Fibroblast of lung (primary cell): Measurements from ENCODE around the gene PTPRH. TPM values are rescaled to one million over a fixed set of nuclear protein-coding genes. Genes with fewer than 3 reads are reported as not detected.

ENCODE experiments used
- DNase-seq, 2 donors: peaks; one replicate each; pipeline versions ENCODE4 v3.0.0 to v3.0.0-alpha.2; 2010; ENCODE audit warnings: low read depth in 2 of 2
- H2AFZ ChIP-seq: 2 replicates; pipeline ENCODE4 v1.5.1; 2012; ENCODE audit warnings: low read length, control low read depth, inconsistent platforms
- H3K27ac ChIP-seq: 2 replicates; pipeline ENCODE4 v1.5.1; 2011; ENCODE audit warnings: low read length, control low read depth; ENCODE audit not compliant: insufficient read depth
- H3K27me3 ChIP-seq: 2 replicates; pipeline ENCODE4 v1.5.1; 2011; ENCODE audit warnings: mild to moderate bottlenecking, low read length; ENCODE audit not compliant: control insufficient read depth, insufficient read depth
- H3K36me3 ChIP-seq: 2 replicates; pipeline ENCODE4 v1.5.1; 2011; ENCODE audit warnings: low read length; ENCODE audit not compliant: control insufficient read depth, insufficient read depth
- H3K4me1 ChIP-seq: 2 replicates; pipeline ENCODE4 v1.5.1; 2011; ENCODE audit warnings: low read length; ENCODE audit not compliant: control insufficient read depth, insufficient read depth; ENCODE audit errors: extremely low read depth
- H3K4me2 ChIP-seq: 2 replicates; pipeline ENCODE4 v1.5.1; 2011; ENCODE audit warnings: low read length, control low read depth; ENCODE audit not compliant: insufficient read depth; ENCODE audit errors: extremely low read depth
- H3K4me3 ChIP-seq, 4 experiments: fragments of 200-600 bp in 1 of 4; sonication (generic) in 1 of 4; replicated peaks in 1 of 4; 2 replicates each; pipeline ENCODE4 v1.5.1; 2011 to 2016; ENCODE audit warnings: low read length in 4 of 4, low read depth in 3 of 4, mild to moderate bottlenecking in 3 of 4, control low read depth in 2 of 4, inconsistent platforms in 1 of 4, mixed read lengths in 1 of 4; ENCODE audit not compliant: insufficient read depth in 1 of 4; ENCODE audit errors: control extremely low read depth in 1 of 4
- H3K79me2 ChIP-seq: 2 replicates; pipeline ENCODE4 v1.5.1; 2012; ENCODE audit warnings: mild to moderate bottlenecking, low read length, inconsistent platforms; ENCODE audit not compliant: control insufficient read depth, insufficient read depth
- H3K9ac ChIP-seq: 2 replicates; pipeline ENCODE4 v1.5.1; 2011; ENCODE audit warnings: mild to moderate bottlenecking, low read length, control low read depth; ENCODE audit not compliant: insufficient read depth
- H3K9me3 ChIP-seq: 2 replicates; pipeline ENCODE4 v1.5.1; 2012; ENCODE audit warnings: low read depth, low read length; ENCODE audit not compliant: control insufficient read depth, insufficient read depth
- H4K20me1 ChIP-seq: 2 replicates; pipeline ENCODE4 v1.5.1; 2011; ENCODE audit warnings: low read length; ENCODE audit not compliant: control insufficient read depth, insufficient read depth; ENCODE audit errors: extremely low read depth
- CTCF ChIP-seq, 2 donors: IDR thresholded peaks in 1 of 2; conservative IDR thresholded peaks in 1 of 2; 1 replicate in 1 of 2; 2 replicates in 1 of 2; pipeline ENCODE4 v1.5.1; 2011 to 2012; ENCODE audit warnings: low read length in 2 of 2, control low read depth in 1 of 2, inconsistent platforms in 1 of 2, low read depth in 1 of 2, mild to moderate bottlenecking in 1 of 2
- EZH2 ChIP-seq: IDR thresholded peaks from 2 replicates; pipeline ENCODE4 v1.5.1; 2012; ENCODE audit warnings: low read length, control low read depth, mild to moderate bottlenecking; ENCODE audit errors: missing control alignments
- polyA plus RNA-seq, 2 donors: library from polyadenylated mRNA; depleted of rRNA in 1 of 2; stranded (reverse) in 1 of 2; unstranded in 1 of 2; fragments of >200 nt; gene quantifications; 2 replicates each; pipeline ENCODE4 v1.2.1, GENCODE V29; 2011 to 2012; ENCODE audit warnings: missing spikeins in 1 of 2
- total RNA-seq: library from RNA; depleted of rRNA; stranded (reverse); fragments of >200 nt; gene quantifications from 2 replicates; pipeline ENCODE4 v1.2.1, GENCODE V29; 2014

The PTPRH gene
- total and polyA plus RNA-seq, 2 donors (not counting 1 experiment from before 2014, with no cell fraction given): 4.4 to 19.5 TPM

- H3K9me3 ChIP-seq: no peaks in the 10 kb centered on the region
- no peak overlapping the region for H3K27ac ChIP-seq
- no peak overlapping the region for H3K4me3 ChIP-seq
- H3K4me1 ChIP-seq: peaks cover 6% of the 10 kb centered on the region
- H2AFZ ChIP-seq: no peak overlapping the region
- H3K36me3 ChIP-seq: no peaks in the 10 kb centered on the region
- H3K79me2 ChIP-seq: no peaks in the 10 kb centered on the region
- H4K20me1 ChIP-seq: no peaks in the 10 kb centered on the region
- no peak overlapping the region for H3K9ac ChIP-seq
- H3K27me3 ChIP-seq: peaks cover 11% of the 10 kb centered on the region
- peak in 1 of 2 donors; percentile 64 for DNase-seq
- H3K4me2 ChIP-seq: no peak overlapping the region
- TF ChIP-seq EZH2 (no peak), CTCF (conservative IDR thresholded peaks at IDR 0.05 in 1 of 2, IDR thresholded peaks at IDR 0.05 in 1 of 2; ENCODE audit: low read depth in 1 of 2, low read length in 2 of 2) (no peak)
Measured at GRCh38 chr19:55158848-55159749, 50.2 kb downstream of the PTPRH start.

GRCh38 chr19:55158423-55158822 lies 50.9 kb downstream of the PTPRH start:
- no peak overlapping the region for H3K9ac ChIP-seq
- no peak overlapping the region for H3K4me2 ChIP-seq
- no peaks in the 10 kb centered on the region for H3K36me3 ChIP-seq
- no peak overlapping the region for H3K27ac ChIP-seq
- H3K27me3 ChIP-seq: peaks cover 11% of the 10 kb centered on the region
- no peak overlapping the region for H3K4me3 ChIP-seq
- no peaks in the 10 kb centered on the region for H4K20me1 ChIP-seq
- no peak for TF ChIP-seq CTCF (conservative IDR thresholded peaks at IDR 0.05 in 1 of 2, IDR thresholded peaks at IDR 0.05 in 1 of 2; ENCODE audit: low read depth in 1 of 2, low read length in 2 of 2)
- no peak for TF ChIP-seq EZH2
- H3K4me1 ChIP-seq: peaks cover 6% of the 10 kb centered on the region
- no peak overlapping the region for H2AFZ ChIP-seq
- no peak for DNase-seq
- no peaks in the 10 kb centered on the region for H3K79me2 ChIP-seq
- H3K9me3 ChIP-seq: no peaks in the 10 kb centered on the region

GRCh38 chr19:55157064-55157908 lies 52.0 kb downstream of the PTPRH start, which contains the start of gene TNNI3:
TSS of gene TNNI3 (minus strand) at chr19:55157732. CDS start at chr19:55157589, 143 bp downstream.
- TF ChIP-seq EZH2: no peak
- TF ChIP-seq CTCF (conservative IDR thresholded peaks at IDR 0.05 in 1 of 2, IDR thresholded peaks at IDR 0.05 in 1 of 2; ENCODE audit: low read depth in 1 of 2, low read length in 2 of 2): no peak
- H4K20me1 ChIP-seq: no peaks in the 10 kb centered on the region
- peaks cover 11% of the 10 kb centered on the region for H3K27me3 ChIP-seq
- H3K4me3 ChIP-seq: no peak within 1 kb of the TSS
- H3K9ac ChIP-seq: no peak within 1 kb of the TSS
- no peaks in the 10 kb centered on the region for H3K9me3 ChIP-seq
- no peaks in the 10 kb centered on the region for H3K36me3 ChIP-seq
- H3K79me2 ChIP-seq: no peaks in the 10 kb centered on the region
- no peak within 1 kb of the TSS for H3K4me2 ChIP-seq
- H3K4me1 ChIP-seq: peaks cover 6% of the 10 kb centered on the region
- H2AFZ ChIP-seq: no peak within 1 kb of the TSS
- no peak within 1 kb of the TSS for H3K27ac ChIP-seq
- no peak for DNase-seq
